Right atrium auricular region (tissue), 2 donors: ENCODE measurements around the gene SENP2. TPM values are rescaled to one million over a fixed set of nuclear protein-coding genes. Genes with fewer than 3 reads are reported as not detected.

Experiments
- DNase-seq: peaks from one replicate; pipeline ENCODE4 v3.0.0-alpha.2; 2019; ENCODE audit warnings: low spot score
- H3K27ac ChIP-seq, 2 donors: fragments of 200-600 bp; sonication (generic); 1 replicate in 1 of 2; 2 replicates in 1 of 2; pipeline ENCODE4 v1.5.1; 2016 to 2019
- H3K27me3 ChIP-seq, 2 donors: fragments of 200-600 bp; sonication (generic); one replicate each; pipeline versions ENCODE4 v1.5.1 to v1.6.0; 2017 to 2019
- H3K36me3 ChIP-seq: fragments of 200-600 bp; sonication (generic); one replicate; pipeline ENCODE4 v1.5.1; 2016
- H3K4me1 ChIP-seq, 2 donors: fragments of 200-600 bp; sonication (generic); one replicate each; pipeline versions ENCODE4 v1.5.1 to v1.6.0; 2017 to 2019
- H3K4me3 ChIP-seq, 2 donors: fragments of 200-600 bp; sonication (generic); 1 replicate in 1 of 2; 2 replicates in 1 of 2; pipeline ENCODE4 v1.5.1; 2017 to 2019; ENCODE audit warnings: mild to moderate bottlenecking in 1 of 2, moderate library complexity in 1 of 2
- H3K9me3 ChIP-seq, 2 donors: fragments of 200-600 bp; sonication (generic); one replicate each; pipeline ENCODE4 v1.5.1; 2019
- CTCF ChIP-seq, 2 donors: fragments of 200-600 bp; sonication (generic); IDR thresholded peaks; one replicate each; pipeline ENCODE4 v1.5.1; 2019; ENCODE audit warnings: antibody characterized with exemption in 2 of 2
- total RNA-seq, 2 donors: library from RNA; depleted of rRNA; stranded (reverse); fragments of >200 nt; gene quantifications; one replicate each; pipeline ENCODE4 v1.1.0, GENCODE V29; 2016

Gene SENP2
- total RNA-seq, 2 donors from 2014 or later: 10.8 to 17.8 TPM

DNA sequence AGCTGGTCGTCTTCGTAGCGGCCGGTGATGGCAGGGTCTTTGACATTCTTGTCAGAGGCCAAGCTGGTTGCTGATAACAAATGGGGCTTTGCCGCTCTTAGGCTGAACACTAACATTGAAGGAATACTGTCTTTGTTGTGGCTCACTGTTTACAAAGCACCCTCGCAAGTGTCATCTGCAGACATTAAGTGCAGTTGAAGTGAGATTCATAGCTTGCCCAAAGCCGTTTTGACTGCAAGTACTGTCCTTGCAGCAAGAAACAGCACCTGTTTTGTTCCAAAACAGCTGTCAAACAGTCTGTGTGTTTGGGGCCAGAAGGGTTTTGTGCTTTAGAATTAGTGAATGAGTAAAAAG is 568 bp downstream of the SENP2 start:
- peaks cover 0 to 23% of the 10 kb centered on the region in 2 donors for H3K4me1 ChIP-seq
- no peaks in the 10 kb centered on the region for H3K9me3 ChIP-seq

DNA sequence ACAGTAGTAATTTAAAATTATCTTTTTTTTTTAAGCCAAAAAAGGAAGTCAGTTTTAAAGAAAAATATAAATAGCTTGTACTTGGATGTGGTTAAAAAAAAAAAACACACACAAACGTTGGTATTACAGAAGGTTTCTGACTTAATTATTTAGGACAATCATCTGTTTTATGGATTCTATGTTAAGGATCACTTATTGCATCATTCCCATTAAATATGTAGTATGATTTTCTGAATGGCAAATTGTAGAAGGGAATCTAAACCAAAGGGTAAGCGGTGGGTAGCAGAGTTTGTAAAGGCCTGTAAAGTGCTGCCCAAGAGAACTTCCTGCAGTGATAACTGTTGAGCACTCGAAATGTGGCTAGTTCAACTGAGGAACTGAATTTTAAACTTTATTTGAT is 8.0 kb downstream of the SENP2 start:
- Histone ChIP-seq H3K27me3 (no peaks in the 10 kb centered on the region), H3K36me3 (peaks cover 28% of the 10 kb centered on the region), H3K9me3 (no peaks in the 10 kb centered on the region), H3K4me3 (no peak overlapping the region), H3K27ac (no peak overlapping the region), H3K4me1 (peaks cover 0 to 6% of the 10 kb centered on the region in 2 donors)
- no peak for TF ChIP-seq CTCF (IDR thresholded peaks at IDR 0.05)
- no peak for DNase-seq

More for the DNA sequence above, 568 bp downstream of the SENP2 start:
- peak overlapping the region; percentile 91 to 99 for H3K27ac ChIP-seq
- no peaks in the 10 kb centered on the region for H3K27me3 ChIP-seq
- no peak for DNase-seq
- H3K36me3 ChIP-seq: peaks cover 8% of the 10 kb centered on the region
- TF ChIP-seq CTCF (IDR thresholded peaks at IDR 0.05): no peak
- peak overlapping the region; percentile 70 to 91 for H3K4me3 ChIP-seq

GRCh38 chr3:185595526-185595925 is 9.4 kb downstream of the SENP2 start:
- H3K9me3 ChIP-seq: no peaks in the 10 kb centered on the region
- no peak overlapping the region for H3K4me3 ChIP-seq
- no peak for TF ChIP-seq CTCF (IDR thresholded peaks at IDR 0.05)
- no peak for DNase-seq
- H3K27ac ChIP-seq: no peak overlapping the region
- H3K27me3 ChIP-seq: no peaks in the 10 kb centered on the region
- H3K36me3 ChIP-seq: peaks cover 35% of the 10 kb centered on the region
- no peaks in the 10 kb centered on the region for H3K4me1 ChIP-seq

DNA sequence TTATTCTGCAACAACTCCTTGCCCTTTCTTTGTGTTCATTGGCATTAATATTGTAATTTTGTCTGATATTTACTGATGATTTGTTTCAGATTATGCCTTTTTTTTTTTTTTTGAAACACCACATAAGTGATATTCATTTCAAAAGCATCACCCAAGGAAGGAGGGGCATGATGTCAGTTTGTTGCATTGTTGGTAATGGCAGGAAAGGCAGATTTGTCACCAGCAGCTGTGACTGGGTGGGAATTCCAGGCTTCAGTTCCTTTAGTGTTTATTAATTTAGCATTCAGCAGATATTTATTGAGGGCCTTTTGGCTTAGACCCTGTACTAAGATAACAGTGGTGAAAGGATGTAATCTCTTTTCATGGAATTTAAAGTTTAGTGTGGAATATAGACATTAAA is 19.5 kb downstream of the SENP2 start:
- H3K27ac ChIP-seq: no peak overlapping the region
- no peaks in the 10 kb centered on the region for H3K4me1 ChIP-seq
- no peaks in the 10 kb centered on the region for H3K27me3 ChIP-seq
- no peak for DNase-seq
- no peaks in the 10 kb centered on the region for H3K9me3 ChIP-seq
- H3K36me3 ChIP-seq: peaks cover 81% of the 10 kb centered on the region
- TF ChIP-seq CTCF (IDR thresholded peaks at IDR 0.05): no peak
- H3K4me3 ChIP-seq: no peak overlapping the region

DNA sequence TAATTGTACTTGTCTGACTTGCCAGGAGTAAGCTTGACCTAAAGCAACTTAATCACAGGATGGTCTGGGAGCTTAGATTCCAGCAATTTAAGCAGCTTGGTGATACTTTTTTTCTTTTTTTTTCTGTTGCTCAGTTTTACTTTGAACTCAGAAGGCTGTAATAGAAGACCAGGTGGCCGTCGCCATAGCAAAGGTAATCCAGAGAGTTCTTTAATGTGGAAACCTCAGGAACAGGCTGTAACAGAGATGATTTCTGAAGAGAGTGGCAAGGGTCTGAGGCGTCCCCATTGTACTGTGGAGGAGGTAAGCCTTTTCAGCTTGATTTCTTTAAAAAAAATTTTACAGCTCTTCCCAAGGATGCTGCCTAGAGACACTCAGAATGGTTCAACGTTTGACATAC is 20.1 kb downstream of the SENP2 start:
- TF ChIP-seq CTCF (IDR thresholded peaks at IDR 0.05): no peak
- no peaks in the 10 kb centered on the region for H3K4me1 ChIP-seq
- no peaks in the 10 kb centered on the region for H3K27me3 ChIP-seq
- H3K36me3 ChIP-seq: peaks cover 81% of the 10 kb centered on the region
- DNase-seq: no peak
- no peak overlapping the region for H3K27ac ChIP-seq
- H3K9me3 ChIP-seq: no peaks in the 10 kb centered on the region
- H3K4me3 ChIP-seq: no peak overlapping the region

DNA sequence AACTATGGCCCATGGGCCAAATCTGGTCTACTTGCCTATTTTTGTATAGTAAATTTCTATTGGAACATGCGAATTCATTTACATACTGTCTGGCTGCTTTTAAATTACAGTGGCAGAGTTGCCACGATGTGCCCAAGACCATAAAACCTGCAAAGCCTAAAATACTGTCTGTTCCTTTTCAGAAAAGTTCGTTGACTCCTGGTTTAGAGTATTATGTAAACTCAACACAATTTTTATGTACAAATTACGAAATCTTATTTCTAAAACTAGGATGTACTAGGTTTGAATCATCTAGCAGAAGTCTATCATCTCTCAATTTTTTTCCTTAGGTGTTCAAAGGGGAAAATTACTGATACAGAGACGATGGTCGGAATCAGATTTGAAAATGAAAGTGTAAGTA is 26.9 kb downstream of the SENP2 start:
- no peak for TF ChIP-seq CTCF (IDR thresholded peaks at IDR 0.05)
- Histone ChIP-seq H3K9me3 (no peaks in the 10 kb centered on the region), H3K4me1 (no peaks in the 10 kb centered on the region), H3K4me3 (no peak overlapping the region), H3K27me3 (no peaks in the 10 kb centered on the region), H3K36me3 (peaks cover 85% of the 10 kb centered on the region), H3K27ac (no peak overlapping the region)
- DNase-seq: no peak
